GM12878 (cell line): ENCODE data around the gene KRTAP19-5. TPM values are rescaled to one million over a fixed set of nuclear protein-coding genes. Genes with fewer than 3 reads are reported as not detected.
A peak's percentile ranks its signal among the peaks of the same experiment; 100 is the strongest.

Experiments used
- ATAC-seq: fragments of 200-7000 bp; cut with Tn5 transposase; 3 replicates; pipeline ENCODE4 v1.9.1; 2020; ENCODE audit warnings: mild to moderate bottlenecking, moderate library complexity
- BruUV-seq: library from RNA; stranded (reverse); fragments of 400-500 nt; replicated peaks from 2 replicates; lab custom pipeline; 2021; lab: Mats Ljungman, UMichigan
- CTCF ChIA-PET: fragments of 300-600 bp; sonication (Branson Sonifier 250); formaldehyde crosslinking; extraction: SDS; loops from one replicate; lab custom pipeline; 2021; ENCODE audit warnings: inconsistent platforms; lab: Yijun Ruan, JAX
- POLR2A ChIA-PET: fragments of 350-600 bp; formaldehyde crosslinking; extraction: SDS; loops from one replicate; lab custom pipeline; 2021; ENCODE audit warnings: inconsistent platforms; lab: Charles Lee
- RAD21 ChIA-PET: fragments of 300-600 bp; sonication (Branson Sonifier 250); formaldehyde crosslinking; loops from one replicate; lab custom pipeline; 2023; ENCODE audit warnings: antibody characterized with exemption; ENCODE audit not compliant: unreplicated experiment; lab: Charles Lee
- SMC1A ChIA-PET: fragments of 300-600 bp; sonication (Branson Sonifier 250); formaldehyde crosslinking; loops from one replicate; lab custom pipeline; 2023; ENCODE audit not compliant: unreplicated experiment, uncharacterized antibody; lab: Charles Lee
- DNase-seq: peaks from one replicate; pipeline ENCODE4 v3.0.0-alpha.2; 2011; ENCODE audit warnings: low read depth, low spot score
- FAIRE-seq: peaks from 3 replicates; lab custom pipeline; 2011; peaks lifted over from hg19 to GRCh38; lab: Jason Lieb, UNC
- H2AFZ ChIP-seq: 2 replicates; pipeline ENCODE4 v1.6.0; 2011; ENCODE audit warnings: low read depth, low read length, control low read depth; ENCODE audit not compliant: control insufficient read depth
- H3K27ac ChIP-seq: 2 replicates; pipeline ENCODE4 v1.5.1; 2011; ENCODE audit warnings: control low read depth; ENCODE audit not compliant: control insufficient read depth, insufficient read depth
- H3K27me3 ChIP-seq, 2 experiments: replicated peaks in 1 of 2; 2 replicates each; pipeline versions ENCODE4 v1.6.0 to v1.6.1; 2011; ENCODE audit warnings: low read length in 1 of 2; ENCODE audit not compliant: control insufficient read depth in 2 of 2, insufficient read depth in 2 of 2
- H3K36me3 ChIP-seq, 2 experiments: 2 replicates each; pipeline ENCODE4 v1.5.1; 2011; ENCODE audit warnings: low read length in 1 of 2; ENCODE audit not compliant: control insufficient read depth in 2 of 2, insufficient read depth in 2 of 2
- H3K4me1 ChIP-seq: 2 replicates; pipeline ENCODE4 v1.6.1; 2011; ENCODE audit warnings: mild to moderate bottlenecking, low read length, moderate library complexity, mixed read lengths; ENCODE audit not compliant: control insufficient read depth, insufficient read depth
- H3K4me2 ChIP-seq: 2 replicates; pipeline ENCODE4 v1.6.0; 2011; ENCODE audit warnings: control low read depth; ENCODE audit not compliant: control insufficient read depth, insufficient read depth
- H3K4me3 ChIP-seq: fragments of 200-600 bp; sonication (generic); 2 replicates; pipeline ENCODE4 v1.5.1; 2016
- H3K79me2 ChIP-seq: 2 replicates; pipeline ENCODE4 v1.6.0; 2011; ENCODE audit warnings: low read length; ENCODE audit not compliant: control insufficient read depth, insufficient read depth
- H3K9ac ChIP-seq: 2 replicates; pipeline ENCODE4 v1.8.0; 2011; ENCODE audit warnings: low read length, control low read depth, mixed read lengths; ENCODE audit not compliant: control insufficient read depth, insufficient read depth
- H3K9me3 ChIP-seq: replicated peaks from 3 replicates; pipeline ENCODE4 v1.5.1; 2011; ENCODE audit warnings: mild to moderate bottlenecking, low read length; ENCODE audit not compliant: control insufficient read depth, insufficient read depth
- H4K20me1 ChIP-seq: 2 replicates; pipeline ENCODE4 v1.6.0; 2011; ENCODE audit not compliant: control insufficient read depth, insufficient read depth
- CTCF ChIP-seq, 3 experiments: IDR thresholded peaks in 2 of 3; conservative IDR thresholded peaks in 1 of 3; 2 replicates each; pipeline ENCODE4 v1.5.1; 2011; ENCODE audit warnings: low read depth in 3 of 3, low read length in 3 of 3, mild to moderate bottlenecking in 3 of 3, control low read depth in 2 of 3, moderate library complexity in 2 of 3, inconsistent platforms in 1 of 3, mixed read lengths in 1 of 3; ENCODE audit not compliant: control insufficient read depth in 2 of 3, insufficient read depth in 1 of 3; ENCODE audit errors: extremely low read depth in 1 of 3
- NRF1 ChIP-seq: conservative IDR thresholded peaks from 2 replicates; pipeline ENCODE4 v1.6.1; 2011; ENCODE audit warnings: mild to moderate bottlenecking, low read depth, low read length, improper control_type of control experiment
- PBX3 ChIP-seq: IDR thresholded peaks from 2 replicates; pipeline ENCODE4 v1.6.1; 2011; ENCODE audit warnings: mild to moderate bottlenecking, low read depth, low read length, moderate library complexity; ENCODE audit not compliant: insufficient replicate concordance
- TARDBP ChIP-seq: IDR thresholded peaks from 2 replicates; pipeline ENCODE4 v1.6.1; 2016; ENCODE audit warnings: borderline replicate concordance
- ZBTB33 ChIP-seq: fragments of 450-650 bp; IDR thresholded peaks from 2 replicates; pipeline ENCODE4 v1.6.1; 2017; ENCODE audit warnings: mild to moderate bottlenecking
- WGBS: methylation state at CpG from one replicate; pipeline ENCODE4 v1.1.6; 2016; ENCODE audit warnings: low lambda C conversion rate; ENCODE audit not compliant: insufficient replicate concordance, insufficient coverage; ENCODE audit errors: missing lambda C conversion rate; 5-methylcytosine and 5-hydroxymethylcytosine counted together
- in situ Hi-C: fragments of 300-500 bp; cut with MboI; formaldehyde crosslinking; loops from 9 replicates; pipeline ENCODE4 v1.14.3; 2018; ENCODE audit warnings: mixed read lengths
- intact Hi-C: fragments of 100-400 bp; cut with micrococcal nuclease; formaldehyde crosslinking; loops from one replicate; pipeline ENCODE4 v1.14.2; 2022; ENCODE audit not compliant: unreplicated experiment
- polyA plus RNA-seq, 11 experiments: library from polyadenylated mRNA; depleted of rRNA in 4 of 11; unstranded in 6 of 11; stranded (reverse) in 5 of 11; fragments of >200 nt; fragmentation: Nextera tagmentation in 4 of 11; fragmentation: Illumina TruSeq in 1 of 11; extraction: Ambion mirVana in 4 of 11; extraction: Trizol in 1 of 11; gene quantifications; 1 replicate in 1 of 11; 2 replicates in 10 of 11; pipeline versions ENCODE4 v1.2.1 to v1.2.3, GENCODE V29; 2011 to 2016; ENCODE audit warnings: inconsistent platforms in 2 of 11, missing spikeins in 2 of 11, low read depth in 1 of 11
- small RNA-seq: library from RNA; depleted of rRNA; stranded (forward); fragments of <200 nt; gene quantifications from one replicate; pipeline ENCODE3, GENCODE V24; 2014
- total RNA-seq, 4 experiments: library from RNA; depleted of rRNA in 3 of 4; stranded (reverse); fragments of >200 nt in 3 of 4; fragmentation: Illumina TruSeq in 1 of 4; extraction: Trizol in 1 of 4; gene quantifications; 2 replicates each; pipeline versions ENCODE4 v1.2.1 to v1.2.3, GENCODE V29; 2013 to 2021

KRTAP19-5 gene
- total and polyA plus RNA-seq, 10 of the 15 experiments (the other 5 are each of a cell fraction or from before 2014, with no cell fraction given), result not detected

DNA sequence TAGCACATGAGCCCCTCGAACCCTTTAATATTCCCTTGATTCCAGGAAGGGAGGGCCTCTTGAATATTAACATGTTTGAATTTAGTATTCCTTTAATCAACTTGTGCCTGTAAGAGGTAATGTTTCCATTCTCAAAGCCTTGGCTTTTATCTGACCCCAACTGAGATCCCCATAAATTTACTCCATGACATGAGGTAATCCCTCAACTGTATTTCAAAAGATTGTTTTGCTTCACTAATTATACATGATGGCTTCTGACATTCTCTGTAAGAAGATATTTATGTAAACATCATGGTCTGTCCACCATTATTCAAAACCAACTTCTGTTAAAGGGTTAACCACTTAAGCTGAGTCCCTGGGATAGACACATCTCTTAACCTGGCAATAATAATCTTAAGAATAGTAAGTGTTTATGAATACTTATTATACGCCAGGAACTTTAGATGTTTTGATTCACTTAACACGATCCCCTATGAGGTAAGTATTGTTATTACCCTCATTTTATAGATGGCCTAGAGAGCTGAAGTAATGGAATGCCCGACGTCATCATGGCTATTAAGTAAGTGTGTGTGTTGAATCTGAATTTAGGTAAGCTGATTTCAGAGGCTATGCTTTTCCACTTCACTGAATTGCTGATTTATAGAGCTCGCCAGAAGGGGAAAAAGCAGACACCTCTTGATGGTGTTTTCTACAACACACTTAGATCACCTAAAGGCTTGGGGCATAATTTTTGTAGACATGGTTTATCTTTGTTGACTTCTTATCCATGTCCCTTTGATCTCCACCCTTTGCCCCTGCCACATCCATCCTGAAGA, 32.8 kb downstream of the KRTAP19-5 start (continued):
- no peak for TF ChIP-seq PBX3
- no peak for TF ChIP-seq ZBTB33
- TF ChIP-seq NRF1, result no peak

DNA sequence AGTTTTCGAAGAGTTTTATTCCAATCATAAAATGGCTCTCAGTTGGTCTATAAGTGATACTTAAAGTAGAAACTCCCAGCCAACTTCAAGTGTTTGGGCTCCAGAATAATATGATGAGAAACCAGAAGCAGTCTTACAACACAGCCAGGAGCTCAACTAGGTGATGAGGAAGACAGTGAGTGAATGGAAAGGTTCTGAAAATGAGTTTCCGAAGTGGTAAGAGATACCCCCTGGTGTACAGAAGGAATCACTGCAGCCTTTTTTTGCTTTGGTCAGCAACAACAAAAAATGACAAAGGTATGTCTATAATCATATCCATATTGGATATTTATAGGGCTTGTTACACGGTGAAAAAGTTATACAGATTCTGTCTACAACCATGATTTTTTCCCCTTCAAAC, 38.2 kb downstream of the KRTAP19-5 start:
- Histone ChIP-seq H3K4me3 (no peak overlapping the region), H4K20me1 (no peaks in the 10 kb centered on the region), H3K4me2 (no peak overlapping the region), H3K9me3 (no peaks in the 10 kb centered on the region), H3K36me3 (no peaks in the 10 kb centered on the region), H3K4me1 (no peaks in the 10 kb centered on the region), H2AFZ (no peak overlapping the region), H3K79me2 (no peaks in the 10 kb centered on the region), H3K27ac (no peak overlapping the region), H3K9ac (no peak overlapping the region), H3K27me3 (no peaks in the 10 kb centered on the region)
- in situ Hi-C loops, result no loop called here
- TF ChIP-seq CTCF (IDR thresholded peaks at IDR 0.05 in 2 of 3, conservative IDR thresholded peaks at IDR 0.05 in 1 of 3; ENCODE audit: control insufficient read depth in 2 of 3, extremely low read depth in 1 of 3, insufficient read depth in 1 of 3, low read depth in 3 of 3, low read length in 3 of 3) (peak; percentile 29 to 39 (median 37); a peak in 3 of 6 replicates), TARDBP (no peak)
- POLR2A ChIA-PET, result no interaction called here
- 0% methylated on average over 3 of the region's 3 CpGs for WGBS
- SMC1A ChIA-PET, result no interaction called here
- DNase-seq, result no peak
- RAD21 ChIA-PET, result no interaction called here
- peak; percentile 22; the same call in 2 of the 3 replicates for ATAC-seq
- no peak for FAIRE-seq
- no TSS peak for BruUV-seq
- intact Hi-C loops, result loop anchor here (2.0 kb wide), 1 partner anchor 123 kb away; no protein-coding TSS in a partner anchor
- CTCF ChIA-PET, result interaction anchor here (0.7 to 1.0 kb wide), 2 partner anchors 123 to 349 kb away, joined by 3 read pairs; partner anchors contain the start of gene KRTAP8-1

Small RNA genes lying within 50 kb of the gene (small RNA-seq; reads per million reads assigned to genes)
- gene AP000567.1 (not detected), gene KRTAP19-10P (not detected), gene KRTAP19-11P (not detected), gene KRTAP19-9P (not detected)

Other genes starting within 250 kb of the KRTAP19-5 start
Only the 7 nearest of the 27 such genes appear.
- not detected in 2 replicates for gene KRTAP15-1, start 61.9 kb downstream of the KRTAP19-5 start, total RNA-seq (2014; rRNA removed)
- not detected in 2 replicates for gene KRTAP15-1, start 61.9 kb downstream of the KRTAP19-5 start, total RNA-seq (2014; rRNA removed; fragmentation: Illumina TruSeq; extraction: Trizol)
- gene KRTAP15-1, start 61.9 kb downstream of the KRTAP19-5 start, total RNA-seq (2021), result not detected in 2 replicates
- gene KRTAP15-1, start 61.9 kb downstream of the KRTAP19-5 start, polyA plus RNA-seq (2011; rRNA removed), result not detected in 2 replicates
- gene KRTAP15-1, start 61.9 kb downstream of the KRTAP19-5 start, polyA plus RNA-seq (2014; fragmentation: Illumina TruSeq; extraction: Trizol), result not detected in 2 replicates
- gene KRTAP15-1, start 61.9 kb downstream of the KRTAP19-5 start, polyA plus RNA-seq (2014; fragmentation: Nextera tagmentation; extraction: Ambion mirVana), result not detected
- gene KRTAP15-1, start 61.9 kb downstream of the KRTAP19-5 start, polyA plus RNA-seq (2014; rRNA removed), result not detected in 2 replicates
- not detected for gene KRTAP15-1, start 61.9 kb downstream of the KRTAP19-5 start, polyA plus RNA-seq (2016; fragmentation: Nextera tagmentation; extraction: Ambion mirVana)
- gene KRTAP19-1, start 21.8 kb downstream of the KRTAP19-5 start, total RNA-seq (2014; rRNA removed), result not detected in 2 replicates
- gene KRTAP19-1, start 21.8 kb downstream of the KRTAP19-5 start, total RNA-seq (2014; rRNA removed; fragmentation: Illumina TruSeq; extraction: Trizol), result not detected in 2 replicates
- not detected in 2 replicates for gene KRTAP19-1, start 21.8 kb downstream of the KRTAP19-5 start, total RNA-seq (2021)
- not detected in 2 replicates for gene KRTAP19-1, start 21.8 kb downstream of the KRTAP19-5 start, polyA plus RNA-seq (2011; rRNA removed)
- gene KRTAP19-1, start 21.8 kb downstream of the KRTAP19-5 start, polyA plus RNA-seq (2014; fragmentation: Illumina TruSeq; extraction: Trizol), result not detected in 2 replicates
- not detected for gene KRTAP19-1, start 21.8 kb downstream of the KRTAP19-5 start, polyA plus RNA-seq (2014; fragmentation: Nextera tagmentation; extraction: Ambion mirVana)
- gene KRTAP19-1, start 21.8 kb downstream of the KRTAP19-5 start, polyA plus RNA-seq (2014; rRNA removed), result not detected in 2 replicates
- not detected for gene KRTAP19-1, start 21.8 kb downstream of the KRTAP19-5 start, polyA plus RNA-seq (2016; fragmentation: Nextera tagmentation; extraction: Ambion mirVana)
- not detected in 2 replicates for gene KRTAP19-2, start 14.7 kb downstream of the KRTAP19-5 start, total RNA-seq (2014; rRNA removed)
- gene KRTAP19-2, start 14.7 kb downstream of the KRTAP19-5 start, total RNA-seq (2014; rRNA removed; fragmentation: Illumina TruSeq; extraction: Trizol), result not detected in 2 replicates
- not detected in 2 replicates for gene KRTAP19-2, start 14.7 kb downstream of the KRTAP19-5 start, total RNA-seq (2021)
- gene KRTAP19-2, start 14.7 kb downstream of the KRTAP19-5 start, polyA plus RNA-seq (2011; rRNA removed), result not detected in 2 replicates
- gene KRTAP19-2, start 14.7 kb downstream of the KRTAP19-5 start, polyA plus RNA-seq (2014; fragmentation: Illumina TruSeq; extraction: Trizol), result not detected in 2 replicates
- not detected for gene KRTAP19-2, start 14.7 kb downstream of the KRTAP19-5 start, polyA plus RNA-seq (2014; fragmentation: Nextera tagmentation; extraction: Ambion mirVana)
- not detected in 2 replicates for gene KRTAP19-2, start 14.7 kb downstream of the KRTAP19-5 start, polyA plus RNA-seq (2014; rRNA removed)
- gene KRTAP19-2, start 14.7 kb downstream of the KRTAP19-5 start, polyA plus RNA-seq (2016; fragmentation: Nextera tagmentation; extraction: Ambion mirVana), result not detected
- not detected in 2 replicates for gene KRTAP19-3, start 10.1 kb downstream of the KRTAP19-5 start, total RNA-seq (2014; rRNA removed)
- not detected in 2 replicates for gene KRTAP19-3, start 10.1 kb downstream of the KRTAP19-5 start, total RNA-seq (2014; rRNA removed; fragmentation: Illumina TruSeq; extraction: Trizol)
- gene KRTAP19-3, start 10.1 kb downstream of the KRTAP19-5 start, total RNA-seq (2021), result not detected in 2 replicates
- gene KRTAP19-3, start 10.1 kb downstream of the KRTAP19-5 start, polyA plus RNA-seq (2011; rRNA removed), result not detected in 2 replicates
- not detected in 2 replicates for gene KRTAP19-3, start 10.1 kb downstream of the KRTAP19-5 start, polyA plus RNA-seq (2014; fragmentation: Illumina TruSeq; extraction: Trizol)
- gene KRTAP19-3, start 10.1 kb downstream of the KRTAP19-5 start, polyA plus RNA-seq (2014; fragmentation: Nextera tagmentation; extraction: Ambion mirVana), result not detected
- not detected in 2 replicates for gene KRTAP19-3, start 10.1 kb downstream of the KRTAP19-5 start, polyA plus RNA-seq (2014; rRNA removed)
- gene KRTAP19-3, start 10.1 kb downstream of the KRTAP19-5 start, polyA plus RNA-seq (2016; fragmentation: Nextera tagmentation; extraction: Ambion mirVana), result not detected
- gene KRTAP19-4, start 5.0 kb downstream of the KRTAP19-5 start, total RNA-seq (2014; rRNA removed), result not detected in 2 replicates
- gene KRTAP19-4, start 5.0 kb downstream of the KRTAP19-5 start, total RNA-seq (2014; rRNA removed; fragmentation: Illumina TruSeq; extraction: Trizol), result not detected in 2 replicates
- gene KRTAP19-4, start 5.0 kb downstream of the KRTAP19-5 start, total RNA-seq (2021), result not detected in 2 replicates
- not detected in 2 replicates for gene KRTAP19-4, start 5.0 kb downstream of the KRTAP19-5 start, polyA plus RNA-seq (2011; rRNA removed)
- gene KRTAP19-4, start 5.0 kb downstream of the KRTAP19-5 start, polyA plus RNA-seq (2014; fragmentation: Illumina TruSeq; extraction: Trizol), result not detected in 2 replicates
- not detected for gene KRTAP19-4, start 5.0 kb downstream of the KRTAP19-5 start, polyA plus RNA-seq (2014; fragmentation: Nextera tagmentation; extraction: Ambion mirVana)
- gene KRTAP19-4, start 5.0 kb downstream of the KRTAP19-5 start, polyA plus RNA-seq (2014; rRNA removed), result not detected in 2 replicates
- gene KRTAP19-4, start 5.0 kb downstream of the KRTAP19-5 start, polyA plus RNA-seq (2016; fragmentation: Nextera tagmentation; extraction: Ambion mirVana), result not detected
- not detected in 2 replicates for gene KRTAP19-6, start 39.7 kb upstream of the KRTAP19-5 start, total RNA-seq (2014; rRNA removed)
- not detected in 2 replicates for gene KRTAP19-6, start 39.7 kb upstream of the KRTAP19-5 start, total RNA-seq (2014; rRNA removed; fragmentation: Illumina TruSeq; extraction: Trizol)
- gene KRTAP19-6, start 39.7 kb upstream of the KRTAP19-5 start, total RNA-seq (2021), result not detected in 2 replicates
- gene KRTAP19-6, start 39.7 kb upstream of the KRTAP19-5 start, polyA plus RNA-seq (2011; rRNA removed), result not detected in 2 replicates
- not detected in 2 replicates for gene KRTAP19-6, start 39.7 kb upstream of the KRTAP19-5 start, polyA plus RNA-seq (2014; fragmentation: Illumina TruSeq; extraction: Trizol)
- gene KRTAP19-6, start 39.7 kb upstream of the KRTAP19-5 start, polyA plus RNA-seq (2014; fragmentation: Nextera tagmentation; extraction: Ambion mirVana), result not detected
- gene KRTAP19-6, start 39.7 kb upstream of the KRTAP19-5 start, polyA plus RNA-seq (2014; rRNA removed), result not detected in 2 replicates
- gene KRTAP19-6, start 39.7 kb upstream of the KRTAP19-5 start, polyA plus RNA-seq (2016; fragmentation: Nextera tagmentation; extraction: Ambion mirVana), result not detected
- not detected in 2 replicates for gene KRTAP19-7, start 59.2 kb upstream of the KRTAP19-5 start, total RNA-seq (2014; rRNA removed)
- gene KRTAP19-7, start 59.2 kb upstream of the KRTAP19-5 start, total RNA-seq (2014; rRNA removed; fragmentation: Illumina TruSeq; extraction: Trizol), result not detected in 2 replicates
- gene KRTAP19-7, start 59.2 kb upstream of the KRTAP19-5 start, total RNA-seq (2021), result not detected in 2 replicates
- not detected in 2 replicates for gene KRTAP19-7, start 59.2 kb upstream of the KRTAP19-5 start, polyA plus RNA-seq (2011; rRNA removed)
- gene KRTAP19-7, start 59.2 kb upstream of the KRTAP19-5 start, polyA plus RNA-seq (2014; fragmentation: Illumina TruSeq; extraction: Trizol), result not detected in 2 replicates
- gene KRTAP19-7, start 59.2 kb upstream of the KRTAP19-5 start, polyA plus RNA-seq (2014; fragmentation: Nextera tagmentation; extraction: Ambion mirVana), result not detected
- gene KRTAP19-7, start 59.2 kb upstream of the KRTAP19-5 start, polyA plus RNA-seq (2014; rRNA removed), result not detected in 2 replicates
- not detected for gene KRTAP19-7, start 59.2 kb upstream of the KRTAP19-5 start, polyA plus RNA-seq (2016; fragmentation: Nextera tagmentation; extraction: Ambion mirVana)